Stimulated activated CD4-positive, alpha-beta T cell treated with anti-CD3 and anti-CD28 coated beads, Interleukin-4, amount 100 ng/mL, for 4 hours (primary cell): ENCODE measurements around the gene ECI1.

Experiments used
- DNase-seq, 2 experiments: peaks; one replicate each; pipeline ENCODE4 v3.0.0-alpha.2; 2020

ECI1 gene

GRCh38 chr16:2194166-2194834, 57.1 kb downstream of the ECI1 start:
- no peak for DNase-seq

- no peak for DNase-seq
Measured at GRCh38 chr16:2191446-2191706, 60.0 kb downstream of the ECI1 start.

GRCh38 chr16:2190659-2191445, 60.5 kb downstream of the ECI1 start:
- no peak for DNase-seq

- no peak for DNase-seq
Measured at GRCh38 chr16:2190002-2190658, 61.3 kb downstream of the ECI1 start.
